Measurements from ENCODE around the gene ANO4.
"Not testable (repeated sequence)": the region's sequence is repeated elsewhere in the genome, so short reads cannot be mapped to it uniquely, and the experiment has no call there.

ANO4 gene

GRCh38 chr12:100908501-100908900 is 113.9 kb downstream of the ANO4 start:
- Histone ChIP-seq H3K9me3 (no peaks in the 10 kb centered on the region), H3K4me3 (no peak overlapping the region), H3K36me3 (replicated peaks) (no peaks in the 10 kb centered on the region), H3K4me1 (no peaks in the 10 kb centered on the region), H3K27me3 (ENCODE audit: low read depth) (no peaks in the 10 kb centered on the region)
- in situ Hi-C loops (cut with MboI; ENCODE audit: low sequenced_read_pairs), result no loop called here
- no peak for DNase-seq (ENCODE audit: low spot score in 2 of 2)

GRCh38 chr12:100913872-100914592 is 119.5 kb downstream of the ANO4 start:
- H3K36me3 ChIP-seq (replicated peaks), result no peaks in the 10 kb centered on the region
- in situ Hi-C loops (cut with MboI; ENCODE audit: low sequenced_read_pairs), result no loop called here
- H3K9me3 ChIP-seq, result no peaks in the 10 kb centered on the region; the same call in 1 of the 2 replicates
- H3K27me3 ChIP-seq (ENCODE audit: low read depth), result no peaks in the 10 kb centered on the region
- DNase-seq (ENCODE audit: low spot score in 2 of 2), result no peak
- H3K4me1 ChIP-seq, result peaks cover under 1% of the 10 kb centered on the region
- H3K4me3 ChIP-seq, result no peak overlapping the region

- peak in 1 of 2 experiments; percentile 30 for DNase-seq (ENCODE audit: low spot score in 2 of 2)
- peaks cover 5% of the 10 kb centered on the region for H3K4me1 ChIP-seq
- no peaks in the 10 kb centered on the region for H3K36me3 ChIP-seq (replicated peaks)
- H3K9me3 ChIP-seq, result no peaks in the 10 kb centered on the region; the same call in 1 of the 2 replicates
- H3K4me3 ChIP-seq, result no peak overlapping the region
- H3K27me3 ChIP-seq (ENCODE audit: low read depth), result no peaks in the 10 kb centered on the region
- in situ Hi-C loops (cut with MboI; ENCODE audit: low sequenced_read_pairs), result no loop called here
Observed at GRCh38 chr12:100919116-100919515, 124.5 kb downstream of the ANO4 start.

- Histone ChIP-seq H3K27me3 (ENCODE audit: low read depth) (no peaks in the 10 kb centered on the region), H3K9me3 (no peaks in the 10 kb centered on the region), H3K4me3 (no peak overlapping the region), H3K4me1 (peaks cover 5% of the 10 kb centered on the region), H3K36me3 (replicated peaks) (no peaks in the 10 kb centered on the region)
- in situ Hi-C loops (cut with MboI; ENCODE audit: low sequenced_read_pairs), result no loop called here
- no peak for DNase-seq (ENCODE audit: low spot score in 2 of 2)
Observed at GRCh38 chr12:100920493-100920892, 125.9 kb downstream of the ANO4 start.

GRCh38 chr12:100926669-100927248 is 132.2 kb downstream of the ANO4 start:
- in situ Hi-C loops (cut with MboI; ENCODE audit: low sequenced_read_pairs), result no loop called here
- no peak overlapping the region for H3K4me3 ChIP-seq
- peaks cover 4% of the 10 kb centered on the region; the same call in 1 of the 2 replicates for H3K4me1 ChIP-seq
- DNase-seq (ENCODE audit: low spot score in 2 of 2), result peak in 1 of 2 experiments; percentile 29
- no peaks in the 10 kb centered on the region; the same call in 1 of the 2 replicates for H3K36me3 ChIP-seq (replicated peaks)
- no peaks in the 10 kb centered on the region for H3K9me3 ChIP-seq
- no peaks in the 10 kb centered on the region for H3K27me3 ChIP-seq (ENCODE audit: low read depth)

GRCh38 chr12:100927826-100928225 is 133.2 kb downstream of the ANO4 start:
- Histone ChIP-seq H3K9me3 (no peaks in the 10 kb centered on the region), H3K27me3 (ENCODE audit: low read depth) (no peaks in the 10 kb centered on the region), H3K4me1 (peaks cover 4% of the 10 kb centered on the region; the same call in 1 of the 2 replicates), H3K36me3 (replicated peaks) (no peaks in the 10 kb centered on the region; the same call in 1 of the 2 replicates), H3K4me3 (no peak overlapping the region)
- in situ Hi-C loops (cut with MboI; ENCODE audit: low sequenced_read_pairs), result no loop called here
- DNase-seq (ENCODE audit: low spot score in 2 of 2), result no peak

GRCh38 chr12:100932571-100932970 is 138.0 kb downstream of the ANO4 start:
- no peak for DNase-seq (ENCODE audit: low spot score in 2 of 2)
- Histone ChIP-seq H3K27me3 (ENCODE audit: low read depth) (no peaks in the 10 kb centered on the region), H3K36me3 (replicated peaks) (no peaks in the 10 kb centered on the region; the same call in 1 of the 2 replicates), H3K9me3 (no peaks in the 10 kb centered on the region), H3K4me1 (peaks cover 4% of the 10 kb centered on the region; the same call in 1 of the 2 replicates), H3K4me3 (no peak overlapping the region)
- in situ Hi-C loops (cut with MboI; ENCODE audit: low sequenced_read_pairs), result no loop called here

- H3K4me1 ChIP-seq; H3K27me3 ChIP-seq (ENCODE audit: low read depth); DNase-seq (ENCODE audit: low spot score in 2 of 2); in situ Hi-C loops (cut with MboI; ENCODE audit: low sequenced_read_pairs); H3K9me3 ChIP-seq; H3K36me3 ChIP-seq (replicated peaks); H3K4me3 ChIP-seq: not testable (repeated sequence)
Observed at GRCh38 chr12:100933531-100933930, 139.0 kb downstream of the ANO4 start.

GRCh38 chr12:100935929-100936328 is 141.4 kb downstream of the ANO4 start:
- in situ Hi-C loops (cut with MboI; ENCODE audit: low sequenced_read_pairs), result no loop called here
- Histone ChIP-seq H3K4me3 (no peak overlapping the region), H3K9me3 (no peaks in the 10 kb centered on the region), H3K36me3 (replicated peaks) (no peaks in the 10 kb centered on the region), H3K4me1 (peaks cover 4% of the 10 kb centered on the region; the same call in 1 of the 2 replicates), H3K27me3 (ENCODE audit: low read depth) (no peaks in the 10 kb centered on the region)
- no peak for DNase-seq (ENCODE audit: low spot score in 2 of 2)

GRCh38 chr12:100936661-100937060 is 142.1 kb downstream of the ANO4 start:
- Histone ChIP-seq H3K4me1 (peaks cover under 1% of the 10 kb centered on the region; the same call in 1 of the 2 replicates), H3K36me3 (replicated peaks) (no peaks in the 10 kb centered on the region), H3K4me3 (no peak overlapping the region), H3K9me3 (no peaks in the 10 kb centered on the region), H3K27me3 (ENCODE audit: low read depth) (no peaks in the 10 kb centered on the region)
- no peak for DNase-seq (ENCODE audit: low spot score in 2 of 2)
- in situ Hi-C loops (cut with MboI; ENCODE audit: low sequenced_read_pairs), result no loop called here

GRCh38 chr12:100940503-100940902 is 145.9 kb downstream of the ANO4 start:
- no peaks in the 10 kb centered on the region for H3K4me1 ChIP-seq
- H3K4me3 ChIP-seq, result no peak overlapping the region
- in situ Hi-C loops (cut with MboI; ENCODE audit: low sequenced_read_pairs), result no loop called here
- no peaks in the 10 kb centered on the region for H3K36me3 ChIP-seq (replicated peaks)
- H3K27me3 ChIP-seq (ENCODE audit: low read depth), result no peaks in the 10 kb centered on the region
- no peaks in the 10 kb centered on the region for H3K9me3 ChIP-seq
- no peak for DNase-seq (ENCODE audit: low spot score in 2 of 2)

GRCh38 chr12:100942984-100943749 is 148.6 kb downstream of the ANO4 start:
- Histone ChIP-seq H3K9me3 (no peaks in the 10 kb centered on the region), H3K4me1 (no peaks in the 10 kb centered on the region), H3K4me3 (no peak overlapping the region), H3K27me3 (ENCODE audit: low read depth) (no peaks in the 10 kb centered on the region), H3K36me3 (replicated peaks) (no peaks in the 10 kb centered on the region)
- in situ Hi-C loops (cut with MboI; ENCODE audit: low sequenced_read_pairs), result no loop called here
- DNase-seq (ENCODE audit: low spot score in 2 of 2), result no peak

GRCh38 chr12:100951756-100952155 is 157.2 kb downstream of the ANO4 start:
- no peak overlapping the region for H3K4me3 ChIP-seq
- peaks cover 27% of the 10 kb centered on the region for H3K4me1 ChIP-seq
- in situ Hi-C loops (cut with MboI; ENCODE audit: low sequenced_read_pairs), result no loop called here
- no peaks in the 10 kb centered on the region for H3K27me3 ChIP-seq (ENCODE audit: low read depth)
- H3K36me3 ChIP-seq (replicated peaks), result no peaks in the 10 kb centered on the region
- no peaks in the 10 kb centered on the region for H3K9me3 ChIP-seq
- DNase-seq (ENCODE audit: low spot score in 2 of 2), result no peak

- Histone ChIP-seq H3K27me3 (ENCODE audit: low read depth) (no peaks in the 10 kb centered on the region), H3K36me3 (replicated peaks) (no peaks in the 10 kb centered on the region), H3K9me3 (no peaks in the 10 kb centered on the region), H3K4me1 (peaks cover 27% of the 10 kb centered on the region), H3K4me3 (no peak overlapping the region)
- peak in 1 of 2 experiments; percentile 21 for DNase-seq (ENCODE audit: low spot score in 2 of 2)
- in situ Hi-C loops (cut with MboI; ENCODE audit: low sequenced_read_pairs), result no loop called here
Observed at GRCh38 chr12:100953217-100953616, 158.6 kb downstream of the ANO4 start.

Data from HAP-1 (cell line).